RWPE1 (cell line): ENCODE data around the gene TTLL12.
A peak's percentile ranks its signal among the peaks of the same experiment; 100 is the strongest.

Experiments
- CTCF ChIA-PET: fragments of 350-600 bp; sonication (Branson Sonifier 250); formaldehyde crosslinking; extraction: SDS; loops from one replicate; lab custom pipeline; 2021; lab: Yijun Ruan, JAX
- POLR2A ChIA-PET: fragments of 400-600 bp; formaldehyde crosslinking; extraction: SDS; loops from one replicate; lab custom pipeline; 2020; ENCODE audit warnings: antibody characterized with exemption; ENCODE audit not compliant: low non-redundant PET; lab: Yijun Ruan, JAX
- DNase-seq: peaks from one replicate; pipeline ENCODE4 v3.0.0; 2012; ENCODE audit warnings: low spot score
- H3K27ac ChIP-seq: fragments of 450-650 bp; 2 replicates; pipeline ENCODE4 v1.5.1; 2017
- CTCF ChIP-seq: fragments of 450-650 bp; conservative IDR thresholded peaks from 2 replicates; pipeline ENCODE4 v1.5.1; 2017; ENCODE audit warnings: low read depth, mild to moderate bottlenecking

Gene TTLL12

GRCh38 chr22:43158778-43159483 lies 28.0 kb downstream of the TTLL12 start:
- CTCF ChIA-PET: interaction anchor here (0.9 kb wide), 1 partner anchor 49 kb away, joined by 3 read pairs; the partner anchor contains the start of gene BIK
- no peak for DNase-seq
- H3K27ac ChIP-seq: peak overlapping the region; percentile 98
- no peak for TF ChIP-seq CTCF
- POLR2A ChIA-PET: no interaction called here

- no peak for DNase-seq
- no peak for TF ChIP-seq CTCF
- ChIA-PET POLR2A (interaction anchor here (0.6 kb wide), 1 partner anchor 11 kb away, joined by 7 read pairs; no protein-coding TSS in a partner anchor), CTCF (interaction anchor here (0.9 kb wide), 1 partner anchor 48 kb away, joined by 3 read pairs; the partner anchor contains the start of gene BIK)
- H3K27ac ChIP-seq: peak overlapping the region; percentile 98
These were observed 28.9 kb downstream of the TTLL12 start for GRCh38 chr22:43157874-43158546.

- peak overlapping the region; percentile 98 for H3K27ac ChIP-seq
- CTCF ChIA-PET: no interaction called here
- no peak for DNase-seq
- POLR2A ChIA-PET: no interaction called here
- TF ChIP-seq CTCF: no peak
These were observed 30.5 kb downstream of the TTLL12 start for GRCh38 chr22:43156413-43156812.

- DNase-seq: no peak
- POLR2A ChIA-PET: no interaction called here
- peak overlapping the region; percentile 98 for H3K27ac ChIP-seq
- CTCF ChIA-PET: no interaction called here
- TF ChIP-seq CTCF: no peak
These were observed 31.1 kb downstream of the TTLL12 start for GRCh38 chr22:43155789-43156188.

- H3K27ac ChIP-seq: peak overlapping the region; percentile 98
- POLR2A ChIA-PET: no interaction called here
- CTCF ChIA-PET: no interaction called here
These were observed 31.9 kb downstream of the TTLL12 start for GRCh38 chr22:43154887-43155536.

More at GRCh38 chr22:43154887-43155536, 31.9 kb downstream of the TTLL12 start:
- no peak for TF ChIP-seq CTCF
- DNase-seq: no peak
